GM21390 (cell line): Measurements from ENCODE around the gene EFCAB9.

Experiments used
- ATAC-seq: cut with Tn5 transposase; IDR thresholded peaks from one replicate; pipeline ENCODE4 v1.9.1; 2021; ENCODE audit not compliant: unreplicated experiment

EFCAB9 gene

GRCh38 chr5:172165465-172165864 lies 28.5 kb upstream of the EFCAB9 start:
- peak; percentile 75 for ATAC-seq

- no peak for ATAC-seq
Observed at GRCh38 chr5:172166030-172166826, 27.7 kb upstream of the EFCAB9 start.

GRCh38 chr5:172167895-172168294 lies 26.1 kb upstream of the EFCAB9 start:
- ATAC-seq: no peak

- ATAC-seq: no peak
Observed at GRCh38 chr5:172168311-172168710, 25.7 kb upstream of the EFCAB9 start.

- ATAC-seq: no peak
Observed at GRCh38 chr5:172169216-172169615, 24.8 kb upstream of the EFCAB9 start.

GRCh38 chr5:172170251-172170701 lies 23.7 kb upstream of the EFCAB9 start:
- no peak for ATAC-seq

GRCh38 chr5:172171118-172171517 lies 22.9 kb upstream of the EFCAB9 start:
- ATAC-seq: no peak

GRCh38 chr5:172172912-172173563 lies 20.9 kb upstream of the EFCAB9 start:
- ATAC-seq: no peak

- no peak for ATAC-seq
Observed at GRCh38 chr5:172173564-172174153, 20.3 kb upstream of the EFCAB9 start.

- ATAC-seq: peak; percentile 57
Observed at GRCh38 chr5:172175263-172175719, 18.7 kb upstream of the EFCAB9 start.

GRCh38 chr5:172177176-172177575 lies 16.8 kb upstream of the EFCAB9 start:
- no peak for ATAC-seq

- no peak for ATAC-seq
Observed at GRCh38 chr5:172178301-172178987, 15.5 kb upstream of the EFCAB9 start.

GRCh38 chr5:172178991-172179989 lies 14.7 kb upstream of the EFCAB9 start:
- ATAC-seq: peak; percentile 36

GRCh38 chr5:172180936-172181335 lies 13.0 kb upstream of the EFCAB9 start:
- ATAC-seq: no peak

GRCh38 chr5:172182291-172182690 lies 11.7 kb upstream of the EFCAB9 start:
- no peak for ATAC-seq

GRCh38 chr5:172183881-172184280 lies 10.1 kb upstream of the EFCAB9 start:
- no peak for ATAC-seq

- ATAC-seq: no peak
Observed at GRCh38 chr5:172185096-172185461, 8.9 kb upstream of the EFCAB9 start.

GRCh38 chr5:172186114-172186695 lies 7.8 kb upstream of the EFCAB9 start:
- ATAC-seq: no peak

GRCh38 chr5:172187118-172188032 lies 6.6 kb upstream of the EFCAB9 start:
- peak; percentile 25 for ATAC-seq
